ENCODE results near the gene SKOR1. TPM values are rescaled to one million over a fixed set of nuclear protein-coding genes. Genes with fewer than 3 reads are reported as not detected.

SKOR1 gene
- total and polyA plus RNA-seq, 2 of the 4 experiments (the other 2 are of a cell fraction): 0.03 TPM; not detected in 1

- Histone ChIP-seq H3K79me1 (ENCODE audit: low read depth in 1 of 2, low read length in 2 of 2) (no peaks in the 10 kb centered on the region; a peak in 1 of 4 replicates), H4K5ac (ENCODE audit: low read depth, low read length) (no peak overlapping the region), H3K4me1 (ENCODE audit: control insufficient read depth, insufficient read depth, low read length) (no peaks in the 10 kb centered on the region), H2BK120ac (ENCODE audit: low read depth, low read length) (no peak overlapping the region), H4K8ac (ENCODE audit: low read depth in 2 of 2, low read length in 2 of 2) (no peak overlapping the region), H3K18ac (ENCODE audit: low read depth, low read length) (no peak overlapping the region), H3K27me3 (ENCODE audit: control insufficient read depth, insufficient read depth, low read length) (peaks cover 47% of the 10 kb centered on the region), H3K27ac (ENCODE audit: insufficient read depth, low read length) (no peak overlapping the region), H3K9me1 (ENCODE audit: insufficient read depth, low read length) (no peaks in the 10 kb centered on the region), H2AK9ac (replicated peaks; ENCODE audit: low read depth, low read length, poor library complexity) (no peak overlapping the region), H3K4ac (ENCODE audit: low read depth, low read length) (no peak overlapping the region), H3K4me2 (ENCODE audit: low read depth, low read length) (no peak overlapping the region), H3K23ac (ENCODE audit: low read depth, low read length) (no peak overlapping the region), H2AFZ (replicated peaks; ENCODE audit: low read length, poor library complexity) (no peak overlapping the region), H2BK5ac (ENCODE audit: low read depth, low read length, poor library complexity, severe bottlenecking) (no peak overlapping the region), H4K91ac (ENCODE audit: insufficient read depth, low read depth, low read length) (no peak overlapping the region), H3K36me3 (ENCODE audit: control insufficient read depth, insufficient read depth, low read length) (no peaks in the 10 kb centered on the region), H3K14ac (replicated peaks; ENCODE audit: low read depth, low read length) (no peak overlapping the region), H4K20me1 (ENCODE audit: insufficient read depth, low read length) (no peaks in the 10 kb centered on the region), H3K9me3 (ENCODE audit: control insufficient read depth, insufficient read depth, low read length) (peaks cover 7% of the 10 kb centered on the region; the same call in 1 of the 2 replicates), H2BK15ac (ENCODE audit: low read depth, low read length) (no peak overlapping the region), H3K56ac (ENCODE audit: extremely low read depth, insufficient read depth, low read length) (no peak overlapping the region), H3K4me3 (ENCODE audit: insufficient read depth, low read depth, low read length) (no peak overlapping the region), H3K9ac (ENCODE audit: low read depth, low read length) (no peak overlapping the region), H2BK20ac (ENCODE audit: low read depth, low read length) (no peak overlapping the region), H2AK5ac (ENCODE audit: low read depth, low read length) (no peak overlapping the region)
- in situ Hi-C loops (cut with MboI; ENCODE audit: low sequenced_read_pairs) (no loop called here), dilution Hi-C loops (cut with HindIII; ENCODE audit: low sequenced_read_pairs, unreplicated experiment) (no loop called here), intact Hi-C loops (cut with micrococcal nuclease) (no loop called here)
- ChIA-PET POLR2A (ENCODE audit: unreplicated experiment) (no interaction called here), CTCF (no interaction called here)
- DNase-seq (no peak), ATAC-seq (ENCODE audit: low read depth) (no peak)
- 86% methylated on average over 1 of the region's 5 CpGs; no CpG with 5 or more reads in 1 of the 2 experiments for WGBS, 2 experiments (ENCODE audit: extremely low coverage in 2 of 2, insufficient read length in 1 of 2)
- no TSS peak for BruUV-seq (replicated peaks)
- no peak for TF ChIP-seq NFE2L2 (IDR thresholded peaks at IDR 0.05; ENCODE audit: low read depth, low read length)
- no peak for TF ChIP-seq POLR2A (IDR thresholded peaks at IDR 0.05; ENCODE audit: low read depth, low read length)
- no peak for TF ChIP-seq MAFK (IDR thresholded peaks at IDR 0.05; ENCODE audit: low read depth, low read length)
- TF ChIP-seq CHD1 (IDR thresholded peaks at IDR 0.05; ENCODE audit: low read depth, low read length): no peak
- TF ChIP-seq CEBPB (IDR thresholded peaks at IDR 0.05; ENCODE audit: low read depth, low read length): no peak
- no peak for TF ChIP-seq RCOR1 (IDR thresholded peaks at IDR 0.05; ENCODE audit: insufficient replicate concordance, low read length)
- TF ChIP-seq USF2 (IDR thresholded peaks at IDR 0.05; ENCODE audit: low read depth, low read length): no peak
- TF ChIP-seq MXI1 (IDR thresholded peaks at IDR 0.05; ENCODE audit: borderline replicate concordance, low read depth, low read length): no peak
- no peak for TF ChIP-seq RAD21 (IDR thresholded peaks at IDR 0.05; ENCODE audit: low read length)
- no peak for TF ChIP-seq CTCF (conservative IDR thresholded peaks at IDR 0.05; ENCODE audit: low read depth, low read length)
- TF ChIP-seq MAZ (IDR thresholded peaks at IDR 0.05; ENCODE audit: borderline replicate concordance, low read depth, low read length): no peak
- no peak for TF ChIP-seq FOS (IDR thresholded peaks at IDR 0.05; ENCODE audit: low read depth, low read length)
Observed at GRCh38 chr15:67815036-67815592, 10.2 kb upstream of the SKOR1 start.
